ENCODE data around the gene CAMK2G.

CAMK2G gene

DNA sequence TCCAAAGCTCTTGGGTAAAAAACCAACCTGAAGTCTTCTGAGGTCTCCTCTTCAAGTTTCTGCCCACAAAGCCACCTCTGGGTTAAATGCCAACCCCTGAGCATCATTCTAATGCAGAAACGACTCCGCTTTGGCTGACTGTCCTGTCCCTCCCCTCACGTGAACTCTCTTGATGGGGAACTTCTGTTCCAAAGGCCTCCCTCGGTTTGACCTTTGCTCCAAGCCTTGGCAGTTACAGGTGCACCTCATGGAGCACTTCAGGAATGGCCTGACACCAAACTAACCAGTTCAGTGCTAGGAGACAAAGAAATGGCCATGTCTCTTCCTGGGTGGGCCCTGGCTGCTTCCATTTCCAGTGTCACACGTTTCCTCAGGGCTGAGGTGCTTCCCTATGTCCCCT lies 20.0 kb downstream of the CAMK2G start:
- ChIA-PET CTCF (interaction anchor here (12.1 to 18.8 kb wide), 2 partner anchors 12 to 30 kb away, joined by 196 to 452 read pairs; partner anchors contain the start of gene CAMK2G), POLR2A (no interaction called here)
- no peak overlapping the region for H3K27ac ChIP-seq (ENCODE audit: insufficient read depth in 1 of 2, low read depth in 1 of 2, low read length in 2 of 2, poor library complexity in 1 of 2, severe bottlenecking in 2 of 2)
- H3K36me3 ChIP-seq (ENCODE audit: control insufficient read depth in 4 of 4, insufficient read depth in 4 of 4, low read length in 3 of 4) = peaks cover 6 to 91% (median 44%) of the 10 kb centered on the region in 4 experiments
- H3K4me3 ChIP-seq (ENCODE audit: control insufficient read depth in 1 of 7, extremely low read depth in 1 of 7, insufficient read depth in 4 of 7, low read depth in 2 of 7, low read length in 6 of 7) = no peak overlapping the region
- H3K9me3 ChIP-seq (ENCODE audit: control extremely low read depth in 1 of 5, control insufficient read depth in 4 of 5, insufficient read depth in 2 of 5, low read depth in 1 of 5, low read length in 4 of 5) = no peaks in the 10 kb centered on the region
- 88% methylated on average over 5 of the region's 5 CpGs for WGBS (ENCODE audit: insufficient coverage)
- DNase-seq = no peak
- peaks cover 6 to 51% (median 37%) of the 10 kb centered on the region in 4 experiments for H3K4me1 ChIP-seq (ENCODE audit: control extremely low read depth in 1 of 4, control insufficient read depth in 4 of 4, insufficient read depth in 4 of 4, low read length in 3 of 4)
- no peaks in the 10 kb centered on the region for H3K27me3 ChIP-seq (replicated peaks in 2 of 5; ENCODE audit: control insufficient read depth in 4 of 5, insufficient read depth in 5 of 5, low read length in 4 of 5)

DNA sequence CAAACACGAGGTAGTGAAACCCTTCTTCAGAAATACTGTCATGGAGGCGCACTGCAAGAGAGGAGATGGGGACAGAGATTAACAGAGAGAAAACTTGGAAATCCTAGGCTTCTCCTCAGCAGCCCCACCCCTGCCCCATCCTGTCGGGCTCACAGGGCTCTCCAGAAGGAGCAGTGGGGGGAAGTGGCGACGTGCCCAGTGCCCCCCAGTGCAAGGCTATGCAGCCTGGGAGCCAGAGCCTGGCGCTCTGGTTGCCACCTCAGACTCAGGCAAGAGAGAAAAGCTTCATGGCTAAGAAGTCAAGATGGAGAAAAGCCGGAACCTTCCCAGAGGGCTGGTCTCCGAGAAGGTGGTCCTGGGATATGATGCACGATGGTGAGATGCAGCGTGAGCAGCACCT lies 21.2 kb downstream of the CAMK2G start:
- DNase-seq = no peak
- no peaks in the 10 kb centered on the region for H3K9me3 ChIP-seq (ENCODE audit: control extremely low read depth in 1 of 5, control insufficient read depth in 4 of 5, insufficient read depth in 2 of 5, low read depth in 1 of 5, low read length in 4 of 5)
- 95% methylated on average over 9 of the region's 10 CpGs for WGBS (ENCODE audit: insufficient coverage)
- ChIA-PET POLR2A (no interaction called here), CTCF (interaction anchor here (0.9 to 18.8 kb wide), 3 partner anchors 13 to 31 kb away, joined by 3 to 452 read pairs (median 196); partner anchors contain the start of gene CAMK2G)
- no peaks in the 10 kb centered on the region for H3K27me3 ChIP-seq (replicated peaks in 2 of 5; ENCODE audit: control insufficient read depth in 4 of 5, insufficient read depth in 5 of 5, low read length in 4 of 5)
- H3K36me3 ChIP-seq (ENCODE audit: control insufficient read depth in 4 of 4, insufficient read depth in 4 of 4, low read length in 3 of 4) = peaks cover 11 to 89% (median 46%) of the 10 kb centered on the region in 4 experiments
- peaks cover 7 to 47% (median 35%) of the 10 kb centered on the region in 4 experiments for H3K4me1 ChIP-seq (ENCODE audit: control extremely low read depth in 1 of 4, control insufficient read depth in 4 of 4, insufficient read depth in 4 of 4, low read length in 3 of 4)
- H3K4me3 ChIP-seq (ENCODE audit: control insufficient read depth in 1 of 7, extremely low read depth in 1 of 7, insufficient read depth in 4 of 7, low read depth in 2 of 7, low read length in 6 of 7) = no peak overlapping the region
- H3K27ac ChIP-seq (ENCODE audit: insufficient read depth in 1 of 2, low read depth in 1 of 2, low read length in 2 of 2, poor library complexity in 1 of 2, severe bottlenecking in 2 of 2) = no peak overlapping the region

DNA sequence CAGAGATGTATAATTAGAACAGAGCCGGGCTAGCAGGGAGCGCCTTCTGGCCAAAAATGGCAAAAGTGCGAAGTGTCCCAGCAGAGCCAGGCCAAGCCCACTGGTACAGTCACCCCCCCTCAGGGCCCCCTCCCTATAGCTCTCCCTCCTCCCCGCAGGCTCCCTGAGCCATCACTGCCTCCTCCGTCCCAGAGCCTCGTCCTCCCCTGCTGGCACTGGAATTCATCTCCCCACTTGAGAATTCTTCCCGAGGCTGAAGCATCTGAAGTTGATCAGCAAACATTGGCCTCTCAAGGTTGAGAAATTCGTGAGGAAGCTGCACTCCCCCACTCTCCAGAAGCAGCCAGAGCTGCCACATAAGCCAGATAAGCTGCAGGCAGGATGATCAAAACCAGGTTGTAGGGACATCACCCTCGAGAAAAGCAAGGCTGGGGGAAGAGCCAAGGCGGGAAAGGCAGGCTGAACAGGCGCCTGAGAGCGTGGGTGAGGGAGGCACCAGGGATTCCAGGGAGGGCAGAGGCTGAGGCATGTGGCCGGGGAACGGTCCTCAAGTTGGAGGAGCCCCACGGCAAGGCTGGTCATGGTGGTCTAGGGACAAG lies 23.4 kb downstream of the CAMK2G start:
- POLR2A ChIA-PET = interaction anchor here (0.6 to 1.5 kb wide), 2 partner anchors 29 to 78 kb away, joined by 3 to 4 read pairs; no protein-coding TSS in a partner anchor

DNA sequence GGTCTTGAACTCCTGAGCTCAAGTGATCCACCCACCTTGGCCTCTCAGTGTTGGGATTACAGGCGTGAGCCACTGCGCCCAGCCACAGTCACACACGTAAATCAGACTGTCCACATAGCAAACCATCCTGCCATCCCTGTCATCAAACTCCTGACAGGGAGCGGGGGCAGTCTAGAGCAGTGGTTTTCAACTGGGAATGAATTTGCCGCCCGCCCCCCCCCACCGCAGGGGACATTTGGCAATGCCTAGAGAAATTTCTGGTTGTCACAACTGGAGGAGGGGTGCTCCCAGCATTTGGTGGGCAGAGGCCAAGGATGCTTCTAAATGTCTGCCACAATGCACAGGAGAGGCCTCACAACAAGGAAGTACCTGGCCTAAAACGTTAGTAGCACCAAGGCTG lies 24.1 kb downstream of the CAMK2G start:
- Histone ChIP-seq H3K27ac (ENCODE audit: insufficient read depth in 1 of 2, low read depth in 1 of 2, low read length in 2 of 2, poor library complexity in 1 of 2, severe bottlenecking in 2 of 2) (no peak overlapping the region), H3K27me3 (replicated peaks in 2 of 5; ENCODE audit: control insufficient read depth in 4 of 5, insufficient read depth in 5 of 5, low read length in 4 of 5) (no peaks in the 10 kb centered on the region), H3K4me3 (ENCODE audit: control insufficient read depth in 1 of 7, extremely low read depth in 1 of 7, insufficient read depth in 4 of 7, low read depth in 2 of 7, low read length in 6 of 7) (no peak overlapping the region), H3K4me1 (ENCODE audit: control extremely low read depth in 1 of 4, control insufficient read depth in 4 of 4, insufficient read depth in 4 of 4, low read length in 3 of 4) (peaks cover 7 to 31% (median 19%) of the 10 kb centered on the region in 4 experiments), H3K36me3 (ENCODE audit: control insufficient read depth in 4 of 4, insufficient read depth in 4 of 4, low read length in 3 of 4) (peaks cover 24 to 87% (median 58%) of the 10 kb centered on the region in 4 experiments), H3K9me3 (ENCODE audit: control extremely low read depth in 1 of 5, control insufficient read depth in 4 of 5, insufficient read depth in 2 of 5, low read depth in 1 of 5, low read length in 4 of 5) (no peaks in the 10 kb centered on the region)
- ChIA-PET CTCF (interaction anchor here (0.6 to 18.8 kb wide), 14 partner anchors 9 to 208 kb away, joined by 3 to 452 read pairs (median 4); partner anchors contain the start of gene CAMK2G), POLR2A (interaction anchor here (1.1 kb wide), 1 partner anchor 24 kb away, joined by 3 read pairs; no protein-coding TSS in a partner anchor)
- WGBS (ENCODE audit: insufficient coverage) = 89% methylated on average over 8 of the region's 8 CpGs
- DNase-seq = peak in 1 of 3 donors; percentile 4

More for the DNA sequence above, 23.4 kb downstream of the CAMK2G start:
- Histone ChIP-seq H3K36me3 (ENCODE audit: control insufficient read depth in 4 of 4, insufficient read depth in 4 of 4, low read length in 3 of 4) (peaks cover 24 to 91% (median 58%) of the 10 kb centered on the region in 4 experiments), H3K9me3 (ENCODE audit: control extremely low read depth in 1 of 5, control insufficient read depth in 4 of 5, insufficient read depth in 2 of 5, low read depth in 1 of 5, low read length in 4 of 5) (no peaks in the 10 kb centered on the region), H3K27ac (ENCODE audit: insufficient read depth in 1 of 2, low read depth in 1 of 2, low read length in 2 of 2, poor library complexity in 1 of 2, severe bottlenecking in 2 of 2) (no peak overlapping the region), H3K4me1 (ENCODE audit: control extremely low read depth in 1 of 4, control insufficient read depth in 4 of 4, insufficient read depth in 4 of 4, low read length in 3 of 4) (peaks cover 7 to 31% (median 19%) of the 10 kb centered on the region in 4 experiments), H3K4me3 (ENCODE audit: control insufficient read depth in 1 of 7, extremely low read depth in 1 of 7, insufficient read depth in 4 of 7, low read depth in 2 of 7, low read length in 6 of 7) (no peak overlapping the region), H3K27me3 (replicated peaks in 2 of 5; ENCODE audit: control insufficient read depth in 4 of 5, insufficient read depth in 5 of 5, low read length in 4 of 5) (no peaks in the 10 kb centered on the region)
- CTCF ChIA-PET = interaction anchor here (0.6 to 18.8 kb wide), 5 partner anchors 9 to 1364 kb away, joined by 3 to 452 read pairs (median 5); partner anchors contain the start of gene CAMK2G
- WGBS (ENCODE audit: insufficient coverage) = 80% methylated on average over 9 of the region's 15 CpGs
- DNase-seq = no peak

DNA sequence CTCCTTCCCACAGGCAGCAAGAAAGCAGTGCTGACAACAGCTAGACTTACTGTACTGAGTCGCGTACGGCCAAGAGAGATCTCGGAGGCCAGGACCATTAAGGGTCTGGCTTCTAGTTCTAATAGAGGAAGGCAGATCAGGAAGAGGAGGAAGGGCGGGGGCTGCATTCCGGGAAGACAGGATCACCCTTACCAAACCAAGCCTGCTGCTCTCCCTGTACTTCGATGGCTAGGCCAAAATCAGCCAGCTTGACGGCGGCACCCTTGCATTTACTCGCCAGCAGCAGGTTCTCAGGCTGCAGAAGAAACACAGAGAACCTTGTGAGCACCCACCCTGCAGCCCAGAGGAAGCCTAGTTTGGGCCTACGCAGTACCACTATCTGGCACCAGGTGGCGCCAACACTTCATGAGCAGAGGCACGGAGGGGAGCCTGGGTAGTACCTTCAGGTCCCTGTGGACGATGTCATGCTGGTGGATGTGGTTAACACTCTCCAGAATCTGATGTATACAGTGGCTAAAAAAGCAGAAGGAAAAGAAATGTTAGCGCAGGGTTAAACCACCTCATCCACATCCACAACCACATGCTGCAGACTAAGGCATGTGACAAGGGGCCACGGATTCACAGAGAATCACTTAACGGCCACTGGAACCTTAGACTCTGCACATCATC lies 25.4 kb downstream of the CAMK2G start:
- Histone ChIP-seq H3K27ac (ENCODE audit: insufficient read depth in 1 of 2, low read depth in 1 of 2, low read length in 2 of 2, poor library complexity in 1 of 2, severe bottlenecking in 2 of 2) (no peak overlapping the region), H3K9me3 (ENCODE audit: control extremely low read depth in 1 of 5, control insufficient read depth in 4 of 5, insufficient read depth in 2 of 5, low read depth in 1 of 5, low read length in 4 of 5) (no peaks in the 10 kb centered on the region), H3K27me3 (replicated peaks in 2 of 5; ENCODE audit: control insufficient read depth in 4 of 5, insufficient read depth in 5 of 5, low read length in 4 of 5) (no peaks in the 10 kb centered on the region), H3K4me3 (ENCODE audit: control insufficient read depth in 1 of 7, extremely low read depth in 1 of 7, insufficient read depth in 4 of 7, low read depth in 2 of 7, low read length in 6 of 7) (peak overlapping the region in 1 of 7 experiments; percentile 23), H3K36me3 (ENCODE audit: control insufficient read depth in 4 of 4, insufficient read depth in 4 of 4, low read length in 3 of 4) (peaks cover 25 to 83% (median 63%) of the 10 kb centered on the region in 4 experiments), H3K4me1 (ENCODE audit: control extremely low read depth in 1 of 4, control insufficient read depth in 4 of 4, insufficient read depth in 4 of 4, low read length in 3 of 4) (peaks cover 7 to 31% (median 19%) of the 10 kb centered on the region in 4 experiments)
- WGBS (ENCODE audit: insufficient coverage) = 41% methylated on average over 13 of the region's 17 CpGs
- DNase-seq = peak; percentile 97 to 99 (median 99)
- CTCF ChIA-PET = interaction anchor here (0.8 to 18.8 kb wide), 18 partner anchors 9 to 259 kb away, joined by 3 to 452 read pairs (median 3); partner anchors contain the start of genes CAMK2G and CHCHD1
- POLR2A ChIA-PET = interaction anchor here (1.1 kb wide), 1 partner anchor 25 kb away, joined by 3 read pairs; no protein-coding TSS in a partner anchor

DNA sequence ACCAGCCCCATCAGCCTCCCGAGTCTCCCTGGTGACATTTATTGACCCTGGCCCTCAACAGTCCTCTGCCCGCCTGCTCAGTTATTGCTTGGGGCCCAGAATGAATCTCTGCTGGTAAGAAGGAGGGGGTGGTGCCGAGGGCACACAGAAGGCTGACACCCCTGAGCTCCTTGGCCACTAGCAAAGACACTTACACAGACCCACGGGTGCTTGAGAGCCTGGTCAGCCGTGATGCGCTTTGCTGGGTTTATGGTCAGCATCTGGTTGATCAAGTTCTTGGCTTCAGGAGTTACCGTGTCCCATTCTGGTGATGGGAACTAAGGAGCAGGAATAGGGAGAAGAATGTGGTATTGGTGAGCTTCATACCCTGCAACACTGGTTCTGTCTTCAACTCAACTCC lies 27.3 kb downstream of the CAMK2G start:
- ChIA-PET CTCF (interaction anchor here (0.6 to 18.8 kb wide), 6 partner anchors 9 to 94 kb away, joined by 3 to 452 read pairs (median 20); partner anchors contain the start of gene CAMK2G), POLR2A (interaction anchor here (1.2 kb wide), 1 partner anchor 33 kb away, joined by 3 read pairs; no protein-coding TSS in a partner anchor)
- peaks cover 7 to 31% (median 19%) of the 10 kb centered on the region in 4 experiments for H3K4me1 ChIP-seq (ENCODE audit: control extremely low read depth in 1 of 4, control insufficient read depth in 4 of 4, insufficient read depth in 4 of 4, low read length in 3 of 4)
- no peak for DNase-seq
- no peak overlapping the region for H3K4me3 ChIP-seq (ENCODE audit: control insufficient read depth in 1 of 7, extremely low read depth in 1 of 7, insufficient read depth in 4 of 7, low read depth in 2 of 7, low read length in 6 of 7)
- H3K27ac ChIP-seq (ENCODE audit: insufficient read depth in 1 of 2, low read depth in 1 of 2, low read length in 2 of 2, poor library complexity in 1 of 2, severe bottlenecking in 2 of 2) = no peak overlapping the region
- H3K27me3 ChIP-seq (replicated peaks in 2 of 5; ENCODE audit: control insufficient read depth in 4 of 5, insufficient read depth in 5 of 5, low read length in 4 of 5) = no peaks in the 10 kb centered on the region
- WGBS (ENCODE audit: insufficient coverage) = 93% methylated on average over 4 of the region's 7 CpGs
- no peaks in the 10 kb centered on the region for H3K9me3 ChIP-seq (ENCODE audit: control extremely low read depth in 1 of 5, control insufficient read depth in 4 of 5, insufficient read depth in 2 of 5, low read depth in 1 of 5, low read length in 4 of 5)
- peaks cover 24 to 77% (median 63%) of the 10 kb centered on the region in 4 experiments for H3K36me3 ChIP-seq (ENCODE audit: control insufficient read depth in 4 of 4, insufficient read depth in 4 of 4, low read length in 3 of 4)

All from common myeloid progenitor, CD34-positive (primary cell).